ENCODE data around the gene GPRIN3.
"Not testable (repeated sequence)": the region's sequence is repeated elsewhere in the genome, so short reads cannot be mapped to it uniquely, and the experiment has no call there.

Gene GPRIN3

GRCh38 chr4:89319756-89320155 is 12.2 kb upstream of the GPRIN3 start:
- in situ Hi-C loops (cut with MboI; ENCODE audit: low pct_unique_long_range_greater_than_20kb, low sequenced_read_pairs, unreplicated experiment), result no loop called here
- no peak for DNase-seq (ENCODE audit: low spot score)
- TF ChIP-seq CTCF (IDR thresholded peaks at IDR 0.05; ENCODE audit: extremely low read depth, insufficient read depth, missing control alignments), result no peak

GRCh38 chr4:89316931-89317366 is 9.3 kb upstream of the GPRIN3 start:
- in situ Hi-C loops (cut with MboI; ENCODE audit: low pct_unique_long_range_greater_than_20kb, low sequenced_read_pairs, unreplicated experiment), result no loop called here
- DNase-seq (ENCODE audit: low spot score), result no peak
- no peak for TF ChIP-seq CTCF (IDR thresholded peaks at IDR 0.05; ENCODE audit: extremely low read depth, insufficient read depth, missing control alignments)

GRCh38 chr4:89316211-89316610 is 8.6 kb upstream of the GPRIN3 start:
- DNase-seq (ENCODE audit: low spot score), result no peak
- in situ Hi-C loops (cut with MboI; ENCODE audit: low pct_unique_long_range_greater_than_20kb, low sequenced_read_pairs, unreplicated experiment), result no loop called here
- TF ChIP-seq CTCF (IDR thresholded peaks at IDR 0.05; ENCODE audit: extremely low read depth, insufficient read depth, missing control alignments), result no peak

GRCh38 chr4:89314291-89314690 is 6.7 kb upstream of the GPRIN3 start:
- no peak for TF ChIP-seq CTCF (IDR thresholded peaks at IDR 0.05; ENCODE audit: extremely low read depth, insufficient read depth, missing control alignments)
- no peak for DNase-seq (ENCODE audit: low spot score)
- in situ Hi-C loops (cut with MboI; ENCODE audit: low pct_unique_long_range_greater_than_20kb, low sequenced_read_pairs, unreplicated experiment), result no loop called here

GRCh38 chr4:89312066-89312465 is 4.5 kb upstream of the GPRIN3 start:
- TF ChIP-seq CTCF (IDR thresholded peaks at IDR 0.05; ENCODE audit: extremely low read depth, insufficient read depth, missing control alignments), result no peak
- DNase-seq (ENCODE audit: low spot score), result no peak
- in situ Hi-C loops (cut with MboI; ENCODE audit: low pct_unique_long_range_greater_than_20kb, low sequenced_read_pairs, unreplicated experiment), result no loop called here

GRCh38 chr4:89311433-89311832 is 3.8 kb upstream of the GPRIN3 start:
- in situ Hi-C loops (cut with MboI; ENCODE audit: low pct_unique_long_range_greater_than_20kb, low sequenced_read_pairs, unreplicated experiment), result no loop called here
- TF ChIP-seq CTCF (IDR thresholded peaks at IDR 0.05; ENCODE audit: extremely low read depth, insufficient read depth, missing control alignments), result no peak

GRCh38 chr4:89309154-89309553 is 1.6 kb upstream of the GPRIN3 start:
- DNase-seq (ENCODE audit: low spot score); in situ Hi-C loops (cut with MboI; ENCODE audit: low pct_unique_long_range_greater_than_20kb, low sequenced_read_pairs, unreplicated experiment): not testable (repeated sequence)

More at GRCh38 chr4:89311433-89311832, 3.8 kb upstream of the GPRIN3 start:
- no peak for DNase-seq (ENCODE audit: low spot score)
